GM12878 (cell line): ENCODE results near the gene THSD4. TPM values are rescaled to one million over a fixed set of nuclear protein-coding genes. Genes with fewer than 3 reads are reported as not detected.

Experiments used
- ATAC-seq: fragments of 200-7000 bp; cut with Tn5 transposase; 3 replicates; pipeline ENCODE4 v1.9.1; 2020; ENCODE audit warnings: mild to moderate bottlenecking, moderate library complexity
- BruUV-seq: library from RNA; stranded (reverse); fragments of 400-500 nt; replicated peaks from 2 replicates; lab custom pipeline; 2021; lab: Mats Ljungman, UMichigan
- CTCF ChIA-PET: fragments of 300-600 bp; sonication (Branson Sonifier 250); formaldehyde crosslinking; extraction: SDS; loops from one replicate; lab custom pipeline; 2021; ENCODE audit warnings: inconsistent platforms; lab: Yijun Ruan, JAX
- POLR2A ChIA-PET: fragments of 350-600 bp; formaldehyde crosslinking; extraction: SDS; loops from one replicate; lab custom pipeline; 2021; ENCODE audit warnings: inconsistent platforms; lab: Charles Lee
- RAD21 ChIA-PET: fragments of 300-600 bp; sonication (Branson Sonifier 250); formaldehyde crosslinking; loops from one replicate; lab custom pipeline; 2023; ENCODE audit warnings: antibody characterized with exemption; ENCODE audit not compliant: unreplicated experiment; lab: Charles Lee
- SMC1A ChIA-PET: fragments of 300-600 bp; sonication (Branson Sonifier 250); formaldehyde crosslinking; loops from one replicate; lab custom pipeline; 2023; ENCODE audit not compliant: unreplicated experiment, uncharacterized antibody; lab: Charles Lee
- DNase-seq: peaks from one replicate; pipeline ENCODE4 v3.0.0-alpha.2; 2011; ENCODE audit warnings: low read depth, low spot score
- FAIRE-seq: peaks from 3 replicates; lab custom pipeline; 2011; peaks lifted over from hg19 to GRCh38; lab: Jason Lieb, UNC
- H2AFZ ChIP-seq: 2 replicates; pipeline ENCODE4 v1.6.0; 2011; ENCODE audit warnings: low read depth, low read length, control low read depth; ENCODE audit not compliant: control insufficient read depth
- H3K27ac ChIP-seq: 2 replicates; pipeline ENCODE4 v1.5.1; 2011; ENCODE audit warnings: control low read depth; ENCODE audit not compliant: control insufficient read depth, insufficient read depth
- H3K27me3 ChIP-seq, 2 experiments: replicated peaks in 1 of 2; 2 replicates each; pipeline versions ENCODE4 v1.6.0 to v1.6.1; 2011; ENCODE audit warnings: low read length in 1 of 2; ENCODE audit not compliant: control insufficient read depth in 2 of 2, insufficient read depth in 2 of 2
- H3K36me3 ChIP-seq, 2 experiments: 2 replicates each; pipeline ENCODE4 v1.5.1; 2011; ENCODE audit warnings: low read length in 1 of 2; ENCODE audit not compliant: control insufficient read depth in 2 of 2, insufficient read depth in 2 of 2
- H3K4me1 ChIP-seq: 2 replicates; pipeline ENCODE4 v1.6.1; 2011; ENCODE audit warnings: mild to moderate bottlenecking, low read length, moderate library complexity, mixed read lengths; ENCODE audit not compliant: control insufficient read depth, insufficient read depth
- H3K4me2 ChIP-seq: 2 replicates; pipeline ENCODE4 v1.6.0; 2011; ENCODE audit warnings: control low read depth; ENCODE audit not compliant: control insufficient read depth, insufficient read depth
- H3K4me3 ChIP-seq: fragments of 200-600 bp; sonication (generic); 2 replicates; pipeline ENCODE4 v1.5.1; 2016
- H3K79me2 ChIP-seq: 2 replicates; pipeline ENCODE4 v1.6.0; 2011; ENCODE audit warnings: low read length; ENCODE audit not compliant: control insufficient read depth, insufficient read depth
- H3K9ac ChIP-seq: 2 replicates; pipeline ENCODE4 v1.8.0; 2011; ENCODE audit warnings: low read length, control low read depth, mixed read lengths; ENCODE audit not compliant: control insufficient read depth, insufficient read depth
- H3K9me3 ChIP-seq: replicated peaks from 3 replicates; pipeline ENCODE4 v1.5.1; 2011; ENCODE audit warnings: mild to moderate bottlenecking, low read length; ENCODE audit not compliant: control insufficient read depth, insufficient read depth
- H4K20me1 ChIP-seq: 2 replicates; pipeline ENCODE4 v1.6.0; 2011; ENCODE audit not compliant: control insufficient read depth, insufficient read depth
- BACH1 ChIP-seq: fragments of 450-650 bp; IDR thresholded peaks from 2 replicates; pipeline ENCODE4 v1.6.1; 2017; ENCODE audit warnings: mild to moderate bottlenecking, borderline replicate concordance
- CBFB ChIP-seq: IDR thresholded peaks from 2 replicates; pipeline ENCODE4 v1.6.1; 2016; ENCODE audit warnings: antibody characterized with exemption, low read depth
- CHD2 ChIP-seq: IDR thresholded peaks from 2 replicates; pipeline ENCODE4 v1.6.1; 2011; ENCODE audit warnings: low read depth, low read length, improper control_type of control experiment, borderline replicate concordance
- HDAC6 ChIP-seq: fragments of 200-600 bp; sonication (generic); IDR thresholded peaks from one replicate; pipeline ENCODE4 v1.8.0; 2017; ENCODE audit warnings: antibody characterized with exemption; ENCODE audit not compliant: unreplicated experiment
- IRF4 ChIP-seq: IDR thresholded peaks from 2 replicates; pipeline ENCODE4 v1.6.1; 2011; ENCODE audit warnings: low read depth, low read length
- JUNB ChIP-seq: IDR thresholded peaks from 2 replicates; pipeline ENCODE4 v1.6.1; 2016; ENCODE audit warnings: antibody characterized with exemption, mild to moderate bottlenecking
- NBN ChIP-seq: fragments of 450-650 bp; IDR thresholded peaks from 2 replicates; pipeline ENCODE4 v1.6.1; 2016
- NFIC ChIP-seq: IDR thresholded peaks from 2 replicates; pipeline ENCODE4 v1.6.1; 2012; ENCODE audit warnings: low read depth, mild to moderate bottlenecking, inconsistent platforms, low read length, moderate library complexity
- POLR2AphosphoS2 ChIP-seq: IDR thresholded peaks from 2 replicates; pipeline ENCODE4 v1.6.1; 2011; ENCODE audit warnings: low read depth, mild to moderate bottlenecking, low read length, improper control_type of control experiment, moderate library complexity
- SMAD1 ChIP-seq: fragments of 450-650 bp; IDR thresholded peaks from 2 replicates; pipeline ENCODE4 v1.6.1; 2018; ENCODE audit warnings: mild to moderate bottlenecking, low read depth; ENCODE audit not compliant: partially characterized antibody
- SMARCA5 ChIP-seq: fragments of 450-650 bp; IDR thresholded peaks from 2 replicates; pipeline ENCODE4 v1.6.1; 2017; ENCODE audit warnings: mild to moderate bottlenecking
- SUPT20H ChIP-seq: IDR thresholded peaks from 2 replicates; pipeline ENCODE4 v1.6.1; 2011; ENCODE audit warnings: low read depth, mild to moderate bottlenecking, low read length, moderate library complexity, borderline replicate concordance; ENCODE audit not compliant: control insufficient read depth
- TBL1XR1 ChIP-seq: IDR thresholded peaks from 2 replicates; pipeline ENCODE4 v1.6.1; 2012; ENCODE audit warnings: low read depth, low read length, improper control_type of control experiment
- TCF3 ChIP-seq: IDR thresholded peaks from 2 replicates; pipeline ENCODE4 v1.6.1; 2012; ENCODE audit warnings: low read depth, mild to moderate bottlenecking, low read length, borderline replicate concordance; ENCODE audit not compliant: insufficient read depth
- ZBTB4 ChIP-seq: fragments of 450-650 bp; formaldehyde crosslinking; IDR thresholded peaks from 2 replicates; pipeline ENCODE4 v1.4.0; 2022; ENCODE audit warnings: mild to moderate bottlenecking, moderate library complexity
- WGBS: methylation state at CpG from one replicate; pipeline ENCODE4 v1.1.6; 2016; ENCODE audit warnings: low lambda C conversion rate; ENCODE audit not compliant: insufficient replicate concordance, insufficient coverage; ENCODE audit errors: missing lambda C conversion rate; 5-methylcytosine and 5-hydroxymethylcytosine counted together
- in situ Hi-C: fragments of 300-500 bp; cut with MboI; formaldehyde crosslinking; loops from 9 replicates; pipeline ENCODE4 v1.14.3; 2018; ENCODE audit warnings: mixed read lengths
- intact Hi-C: fragments of 100-400 bp; cut with micrococcal nuclease; formaldehyde crosslinking; loops from one replicate; pipeline ENCODE4 v1.14.2; 2022; ENCODE audit not compliant: unreplicated experiment
- polyA plus RNA-seq, 11 experiments: library from polyadenylated mRNA; depleted of rRNA in 4 of 11; unstranded in 6 of 11; stranded (reverse) in 5 of 11; fragments of >200 nt; fragmentation: Nextera tagmentation in 4 of 11; fragmentation: Illumina TruSeq in 1 of 11; extraction: Ambion mirVana in 4 of 11; extraction: Trizol in 1 of 11; gene quantifications; 1 replicate in 1 of 11; 2 replicates in 10 of 11; pipeline versions ENCODE4 v1.2.1 to v1.2.3, GENCODE V29; 2011 to 2016; ENCODE audit warnings: inconsistent platforms in 2 of 11, missing spikeins in 2 of 11, low read depth in 1 of 11
- total RNA-seq, 4 experiments: library from RNA; depleted of rRNA in 3 of 4; stranded (reverse); fragments of >200 nt in 3 of 4; fragmentation: Illumina TruSeq in 1 of 4; extraction: Trizol in 1 of 4; gene quantifications; 2 replicates each; pipeline versions ENCODE4 v1.2.1 to v1.2.3, GENCODE V29; 2013 to 2021
- TF ChIP-seq, protein P1 (sequence below), 3 experiments: IDR thresholded peaks in 2 of 3; conservative IDR thresholded peaks in 1 of 3; 2 replicates each; pipeline ENCODE4 v1.5.1; 2011; ENCODE audit warnings: low read depth in 3 of 3, low read length in 3 of 3, mild to moderate bottlenecking in 3 of 3, control low read depth in 2 of 3, moderate library complexity in 2 of 3, inconsistent platforms in 1 of 3, mixed read lengths in 1 of 3; ENCODE audit not compliant: control insufficient read depth in 2 of 3, insufficient read depth in 1 of 3; ENCODE audit errors: extremely low read depth in 1 of 3
- TF ChIP-seq, protein P2 (sequence below): fragments of 450-650 bp; IDR thresholded peaks from 2 replicates; pipeline ENCODE4 v1.6.1; 2018; ENCODE audit warnings: mild to moderate bottlenecking, low read depth, moderate library complexity; ENCODE audit not compliant: partially characterized antibody

Gene THSD4
- total and polyA plus RNA-seq, 10 of the 15 experiments (the other 5 are each of a cell fraction or from before 2014, with no cell fraction given) = 0.04 to 0.13 (median 0.05) TPM; not detected in 7

GRCh38 chr15:71495398-71495780 lies 380.1 kb downstream of the THSD4 start:
- ChIA-PET SMC1A (no interaction called here), CTCF (interaction anchor here (1.1 kb wide), 1 partner anchor 10 kb away, joined by 5 read pairs; no protein-coding TSS in a partner anchor), RAD21 (no interaction called here), POLR2A (no interaction called here)
- intact Hi-C loops = no loop called here
- H3K4me3 ChIP-seq = no peak overlapping the region
- no peaks in the 10 kb centered on the region for H3K27me3 ChIP-seq
- FAIRE-seq = no peak
- in situ Hi-C loops = no loop called here
- H3K4me1 ChIP-seq = no peaks in the 10 kb centered on the region; the same call in 1 of the 2 replicates
- H3K36me3 ChIP-seq = no peaks in the 10 kb centered on the region
- no peak overlapping the region for H3K27ac ChIP-seq
- TF ChIP-seq NBN (no peak), JUNB (no peak), SUPT20H (no peak), SMAD1 (no peak), IRF4 (no peak), CBFB (no peak), NFIC (no peak), TBL1XR1 (no peak), TCF3 (no peak), HDAC6 (no peak), POLR2AphosphoS2 (no peak), BACH1 (no peak), ZBTB4 (CRISPR knock-in tag) (no peak), CHD2 (no peak), SMARCA5 (no peak)
- TF ChIP-seq, protein P1, sequence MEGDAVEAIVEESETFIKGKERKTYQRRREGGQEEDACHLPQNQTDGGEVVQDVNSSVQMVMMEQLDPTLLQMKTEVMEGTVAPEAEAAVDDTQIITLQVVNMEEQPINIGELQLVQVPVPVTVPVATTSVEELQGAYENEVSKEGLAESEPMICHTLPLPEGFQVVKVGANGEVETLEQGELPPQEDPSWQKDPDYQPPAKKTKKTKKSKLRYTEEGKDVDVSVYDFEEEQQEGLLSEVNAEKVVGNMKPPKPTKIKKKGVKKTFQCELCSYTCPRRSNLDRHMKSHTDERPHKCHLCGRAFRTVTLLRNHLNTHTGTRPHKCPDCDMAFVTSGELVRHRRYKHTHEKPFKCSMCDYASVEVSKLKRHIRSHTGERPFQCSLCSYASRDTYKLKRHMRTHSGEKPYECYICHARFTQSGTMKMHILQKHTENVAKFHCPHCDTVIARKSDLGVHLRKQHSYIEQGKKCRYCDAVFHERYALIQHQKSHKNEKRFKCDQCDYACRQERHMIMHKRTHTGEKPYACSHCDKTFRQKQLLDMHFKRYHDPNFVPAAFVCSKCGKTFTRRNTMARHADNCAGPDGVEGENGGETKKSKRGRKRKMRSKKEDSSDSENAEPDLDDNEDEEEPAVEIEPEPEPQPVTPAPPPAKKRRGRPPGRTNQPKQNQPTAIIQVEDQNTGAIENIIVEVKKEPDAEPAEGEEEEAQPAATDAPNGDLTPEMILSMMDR (IDR thresholded peaks at IDR 0.05 in 2 of 3, conservative IDR thresholded peaks at IDR 0.05 in 1 of 3; ENCODE audit: control insufficient read depth in 2 of 3, extremely low read depth in 1 of 3, insufficient read depth in 1 of 3, low read depth in 3 of 3, low read length in 3 of 3) = no peak
- TF ChIP-seq, protein P2, sequence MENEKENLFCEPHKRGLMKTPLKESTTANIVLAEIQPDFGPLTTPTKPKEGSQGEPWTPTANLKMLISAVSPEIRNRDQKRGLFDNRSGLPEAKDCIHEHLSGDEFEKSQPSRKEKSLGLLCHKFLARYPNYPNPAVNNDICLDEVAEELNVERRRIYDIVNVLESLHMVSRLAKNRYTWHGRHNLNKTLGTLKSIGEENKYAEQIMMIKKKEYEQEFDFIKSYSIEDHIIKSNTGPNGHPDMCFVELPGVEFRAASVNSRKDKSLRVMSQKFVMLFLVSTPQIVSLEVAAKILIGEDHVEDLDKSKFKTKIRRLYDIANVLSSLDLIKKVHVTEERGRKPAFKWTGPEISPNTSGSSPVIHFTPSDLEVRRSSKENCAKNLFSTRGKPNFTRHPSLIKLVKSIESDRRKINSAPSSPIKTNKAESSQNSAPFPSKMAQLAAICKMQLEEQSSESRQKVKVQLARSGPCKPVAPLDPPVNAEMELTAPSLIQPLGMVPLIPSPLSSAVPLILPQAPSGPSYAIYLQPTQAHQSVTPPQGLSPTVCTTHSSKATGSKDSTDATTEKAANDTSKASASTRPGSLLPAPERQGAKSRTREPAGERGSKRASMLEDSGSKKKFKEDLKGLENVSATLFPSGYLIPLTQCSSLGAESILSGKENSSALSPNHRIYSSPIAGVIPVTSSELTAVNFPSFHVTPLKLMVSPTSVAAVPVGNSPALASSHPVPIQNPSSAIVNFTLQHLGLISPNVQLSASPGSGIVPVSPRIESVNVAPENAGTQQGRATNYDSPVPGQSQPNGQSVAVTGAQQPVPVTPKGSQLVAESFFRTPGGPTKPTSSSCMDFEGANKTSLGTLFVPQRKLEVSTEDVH = no peak
- H2AFZ ChIP-seq = no peak overlapping the region
- ATAC-seq = no peak
- no peaks in the 10 kb centered on the region; the same call in 1 of the 3 replicates for H3K9me3 ChIP-seq
- no peaks in the 10 kb centered on the region for H4K20me1 ChIP-seq
- H3K79me2 ChIP-seq = no peaks in the 10 kb centered on the region
- 42% methylated on average over 3 of the region's 3 CpGs for WGBS
- H3K9ac ChIP-seq = no peak overlapping the region
- DNase-seq = no peak
- no peak overlapping the region for H3K4me2 ChIP-seq
- no TSS peak for BruUV-seq
